Stimulated activated naive CD4-positive, alpha-beta T cell (primary cell): Measurements from ENCODE around the gene FN3KRP.
"Not testable (repeated sequence)": the region's sequence is repeated elsewhere in the genome, so short reads cannot be mapped to it uniquely, and the experiment has no call there.

Experiments
- DNase-seq, 6 experiments: peaks; one replicate each; lab custom pipeline; 2025; lab: John Stamatoyannopoulos, UW

FN3KRP gene

DNA sequence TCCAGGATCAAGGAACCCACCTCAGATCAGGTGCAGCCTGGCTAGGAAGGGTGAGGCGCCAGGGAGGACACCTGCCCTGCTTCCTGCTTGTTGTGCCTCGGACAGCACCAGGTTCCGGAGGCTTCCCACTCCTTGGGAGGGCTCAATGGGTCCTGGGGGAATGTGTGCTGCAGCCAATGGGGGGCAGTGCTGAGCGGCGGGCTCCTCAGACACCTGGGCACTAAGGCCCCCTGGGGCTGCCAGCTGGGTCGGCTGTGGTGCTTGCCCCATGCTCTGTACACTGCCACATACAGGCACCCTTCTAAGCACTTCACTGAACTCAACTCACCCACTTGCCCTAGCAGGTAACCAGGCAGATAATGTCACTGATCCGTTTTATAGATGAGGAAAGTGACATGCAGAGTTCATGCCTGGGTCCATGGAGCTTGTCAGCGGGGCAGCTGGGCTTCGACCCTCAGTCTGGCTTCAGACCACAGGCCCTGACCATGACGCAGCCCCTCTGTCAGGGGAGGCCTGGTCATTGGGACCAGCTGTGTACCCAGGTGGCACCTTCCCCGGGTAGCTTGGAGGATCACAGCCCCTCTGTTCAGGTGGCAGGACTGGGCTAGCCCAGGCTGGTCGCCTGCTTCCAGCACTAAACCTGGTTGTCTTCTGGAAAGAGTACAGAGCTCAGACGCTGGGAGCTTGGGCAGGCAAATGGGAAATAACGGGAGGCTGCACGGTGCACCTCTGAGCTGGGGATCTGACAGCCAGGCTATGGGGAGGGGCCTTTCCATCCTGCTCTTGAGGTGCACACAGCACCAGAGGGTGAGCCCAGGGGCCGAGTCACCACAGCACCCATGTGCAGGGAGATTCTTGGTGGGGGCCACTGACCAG is 27.1 kb downstream of the FN3KRP start:
- no peak for DNase-seq

DNA sequence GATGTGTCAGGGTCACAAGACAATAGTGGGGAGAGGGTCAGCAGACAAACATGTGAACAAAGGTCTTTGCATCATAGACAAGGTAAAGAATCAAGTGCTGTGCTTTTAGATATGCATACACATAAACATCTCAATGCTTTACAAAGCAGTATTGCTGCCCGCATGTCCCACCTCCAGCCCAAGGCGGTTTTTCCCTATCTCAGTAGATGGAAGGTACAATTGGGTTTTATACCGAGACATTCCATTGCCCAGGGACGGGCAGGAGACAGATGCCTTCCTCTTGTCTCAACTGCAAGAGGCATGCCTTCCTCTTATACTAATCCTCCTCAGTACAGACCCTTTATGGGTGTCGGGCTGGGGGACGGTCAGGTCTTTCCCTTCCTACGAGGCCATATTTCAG is 28.2 kb downstream of the FN3KRP start:
- DNase-seq: not testable (repeated sequence)

DNA sequence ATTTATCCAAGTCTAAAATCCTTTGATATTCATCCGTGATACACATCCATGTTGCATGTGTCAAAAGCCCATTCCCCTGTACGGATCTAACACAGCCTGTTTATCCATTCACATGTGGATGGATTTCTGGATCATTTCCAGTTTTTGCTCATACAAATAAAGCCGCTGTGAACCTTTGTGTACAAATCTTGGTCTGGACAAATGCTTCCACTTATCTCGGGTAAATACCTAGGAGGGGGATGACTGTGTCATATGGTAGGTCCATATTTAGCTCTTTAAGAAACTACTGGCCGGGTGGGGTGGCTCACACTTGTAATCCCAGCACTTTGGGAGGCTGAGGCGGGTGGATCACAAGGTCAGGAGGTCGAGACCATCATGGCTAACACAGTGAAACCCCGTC is 29.0 kb downstream of the FN3KRP start:
- DNase-seq: no peak

DNA sequence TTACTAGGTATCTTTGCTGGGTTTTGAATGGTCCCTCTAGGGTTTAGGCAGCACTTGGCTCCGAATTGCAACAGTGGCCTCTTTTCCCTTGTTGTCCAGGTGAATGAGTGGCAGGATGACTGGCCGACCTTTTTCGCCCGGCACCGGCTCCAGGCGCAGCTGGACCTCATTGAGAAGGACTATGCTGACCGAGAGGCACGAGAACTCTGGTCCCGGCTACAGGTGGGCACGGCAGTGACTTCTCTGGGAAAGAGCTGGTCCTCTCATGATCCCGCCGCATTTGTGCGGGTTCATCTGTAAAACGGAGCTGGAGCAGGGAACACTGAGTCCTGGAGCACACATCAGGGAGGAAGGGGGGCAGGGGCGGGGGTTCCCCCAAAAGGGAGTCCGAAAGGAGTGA is 32.2 kb downstream of the FN3KRP start:
- no peak for DNase-seq

DNA sequence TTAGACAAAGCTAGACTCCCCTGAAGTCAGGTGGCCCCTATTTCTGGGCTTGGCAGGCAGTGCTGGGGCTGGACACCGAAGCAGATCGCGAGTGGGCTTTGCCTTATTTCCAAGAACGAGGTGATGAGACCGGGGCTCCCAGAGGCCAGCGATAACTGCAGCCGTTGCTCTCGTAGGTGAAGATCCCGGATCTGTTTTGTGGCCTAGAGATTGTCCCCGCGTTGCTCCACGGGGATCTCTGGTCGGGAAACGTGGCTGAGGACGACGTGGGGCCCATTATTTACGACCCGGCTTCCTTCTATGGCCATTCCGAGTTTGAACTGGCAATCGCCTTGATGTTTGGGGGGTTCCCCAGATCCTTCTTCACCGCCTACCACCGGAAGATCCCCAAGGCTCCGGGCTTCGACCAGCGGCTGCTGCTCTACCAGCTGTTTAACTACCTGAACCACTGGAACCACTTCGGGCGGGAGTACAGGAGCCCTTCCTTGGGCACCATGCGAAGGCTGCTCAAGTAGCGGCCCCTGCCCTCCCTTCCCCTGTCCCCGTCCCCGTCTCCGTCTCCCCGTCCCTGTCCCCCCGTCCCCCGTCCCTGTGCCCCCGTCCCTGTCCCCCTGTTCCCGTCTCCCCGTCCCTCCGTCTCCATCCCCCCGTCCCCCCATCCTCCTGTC is 33.9 kb downstream of the FN3KRP start:
- DNase-seq: peak in 2 of 6 experiments; percentile 4 to 8

DNA sequence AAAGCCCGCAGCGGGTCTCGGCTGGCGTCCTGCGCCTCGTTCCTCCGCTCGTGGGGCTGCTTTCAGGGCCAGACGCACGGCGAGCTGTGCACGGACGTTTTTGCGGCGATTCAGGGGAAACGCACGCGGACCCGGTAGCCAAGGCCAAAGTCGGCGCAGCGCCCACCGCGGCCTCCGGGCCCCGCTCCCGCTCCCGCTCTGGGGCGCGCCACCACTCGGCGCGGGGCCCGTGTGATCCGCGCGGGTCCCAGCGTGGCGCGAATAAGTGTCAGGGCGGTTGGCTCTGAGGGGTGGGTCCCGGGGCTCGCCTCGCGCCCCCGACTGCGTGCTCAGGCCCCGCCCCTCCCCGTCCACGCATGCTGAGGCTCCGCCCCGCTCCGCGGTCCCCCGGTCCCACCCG is 34.7 kb downstream of the FN3KRP start:
- DNase-seq: no peak

DNA sequence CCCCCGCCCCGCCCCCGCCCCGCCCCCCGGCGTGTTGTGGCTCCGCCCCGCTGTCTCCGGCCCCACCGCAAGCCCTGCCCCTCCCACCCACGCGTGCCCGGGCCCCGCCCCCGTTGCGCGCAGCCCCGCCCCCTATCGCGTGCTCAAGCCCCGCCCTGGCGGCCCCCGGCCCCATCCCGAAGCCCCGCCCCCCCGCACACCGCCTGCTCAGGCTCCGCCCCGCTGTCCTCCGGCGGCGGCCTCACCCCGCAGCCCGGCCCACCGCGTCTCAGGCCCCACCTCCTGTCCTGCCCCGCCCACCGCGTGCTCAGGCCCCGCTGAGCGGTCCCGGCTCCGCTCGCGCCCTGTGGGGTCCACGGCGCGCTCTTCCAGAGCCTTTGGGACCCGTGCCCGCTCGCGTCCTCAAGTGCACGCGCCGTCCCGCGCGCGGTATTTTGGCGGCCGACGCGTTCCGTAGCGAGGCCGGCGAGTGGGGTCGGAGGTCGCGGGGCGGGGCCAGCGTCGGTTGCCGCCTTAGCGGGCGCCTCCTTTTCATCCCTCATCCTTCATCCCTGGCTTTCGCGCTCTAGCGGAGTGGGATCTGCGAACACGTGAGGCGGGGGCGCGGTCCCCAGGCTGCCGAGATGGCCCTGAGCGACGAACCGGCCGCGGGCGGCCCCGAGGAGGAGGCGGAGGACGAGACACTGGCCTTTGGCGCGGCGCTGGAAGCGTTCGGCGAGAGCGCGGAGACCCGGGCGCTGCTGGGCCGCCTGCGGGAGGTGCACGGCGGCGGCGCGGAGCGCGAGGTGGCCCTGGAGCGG is 35.3 kb downstream of the FN3KRP start, which contains the start of gene TBCD:
TBCD (plus strand) TSS at position 495 of the 800 bp plus-strand sequence; CDS start at position 624, 129 bp downstream.
- peak; percentile 83 to 95 (median 93) for DNase-seq

DNA sequence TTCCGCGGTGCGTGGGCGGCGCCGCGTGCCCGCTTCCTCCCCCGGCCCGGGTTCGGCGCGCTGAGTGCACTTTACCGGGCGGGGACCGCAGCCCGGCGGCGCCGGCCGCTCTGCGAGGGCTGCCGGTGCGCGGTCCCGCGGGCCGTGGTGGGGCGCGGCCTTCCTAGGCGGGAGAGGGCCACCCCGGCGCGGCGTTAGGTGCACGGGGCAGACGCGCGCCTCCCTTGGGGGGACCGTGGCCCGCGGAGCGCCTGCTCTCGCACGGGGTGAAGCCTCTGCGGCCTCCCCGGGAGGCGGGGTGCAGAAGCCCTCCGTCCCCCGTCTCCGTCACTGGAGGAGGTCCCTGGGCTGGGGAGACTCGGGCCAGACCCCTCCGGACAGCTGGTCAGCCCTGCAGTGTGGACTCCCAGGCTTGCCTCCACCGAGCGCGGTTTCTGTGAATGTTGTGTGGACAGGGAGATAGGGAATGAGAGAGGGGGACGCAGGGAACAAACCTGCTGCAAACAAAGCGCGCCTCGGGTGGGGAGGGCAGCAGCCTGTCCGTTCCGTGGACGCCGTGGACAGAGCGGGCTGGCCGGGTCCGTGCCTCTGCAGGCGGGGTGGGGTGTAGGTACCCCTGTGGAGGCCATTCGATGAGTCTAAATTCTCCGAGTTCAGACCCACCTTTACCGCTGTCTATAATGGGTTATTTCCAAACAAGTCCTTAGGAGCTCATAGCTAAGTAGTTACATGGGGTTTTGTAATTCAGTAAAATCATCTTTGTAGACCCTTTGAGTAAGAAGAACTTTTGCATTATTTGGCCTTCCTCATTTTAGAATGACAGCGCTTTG is 36.1 kb downstream of the FN3KRP start:
- DNase-seq: peak in 1 of 6 experiments; percentile 29

DNA sequence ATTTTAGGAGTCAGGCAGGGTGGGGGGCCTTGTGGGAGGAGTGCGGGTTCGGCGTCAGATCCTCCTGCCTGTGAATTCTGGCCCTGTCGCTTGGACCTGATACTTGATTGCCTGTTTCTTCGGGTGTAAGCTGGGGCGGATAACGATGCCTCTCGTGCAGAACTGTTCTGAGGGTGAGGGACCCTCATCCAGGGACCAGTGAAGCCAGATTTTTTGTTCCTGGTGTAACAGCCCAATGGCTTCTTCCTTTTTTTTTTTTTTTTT is 36.6 kb downstream of the FN3KRP start:
- DNase-seq: no peak

DNA sequence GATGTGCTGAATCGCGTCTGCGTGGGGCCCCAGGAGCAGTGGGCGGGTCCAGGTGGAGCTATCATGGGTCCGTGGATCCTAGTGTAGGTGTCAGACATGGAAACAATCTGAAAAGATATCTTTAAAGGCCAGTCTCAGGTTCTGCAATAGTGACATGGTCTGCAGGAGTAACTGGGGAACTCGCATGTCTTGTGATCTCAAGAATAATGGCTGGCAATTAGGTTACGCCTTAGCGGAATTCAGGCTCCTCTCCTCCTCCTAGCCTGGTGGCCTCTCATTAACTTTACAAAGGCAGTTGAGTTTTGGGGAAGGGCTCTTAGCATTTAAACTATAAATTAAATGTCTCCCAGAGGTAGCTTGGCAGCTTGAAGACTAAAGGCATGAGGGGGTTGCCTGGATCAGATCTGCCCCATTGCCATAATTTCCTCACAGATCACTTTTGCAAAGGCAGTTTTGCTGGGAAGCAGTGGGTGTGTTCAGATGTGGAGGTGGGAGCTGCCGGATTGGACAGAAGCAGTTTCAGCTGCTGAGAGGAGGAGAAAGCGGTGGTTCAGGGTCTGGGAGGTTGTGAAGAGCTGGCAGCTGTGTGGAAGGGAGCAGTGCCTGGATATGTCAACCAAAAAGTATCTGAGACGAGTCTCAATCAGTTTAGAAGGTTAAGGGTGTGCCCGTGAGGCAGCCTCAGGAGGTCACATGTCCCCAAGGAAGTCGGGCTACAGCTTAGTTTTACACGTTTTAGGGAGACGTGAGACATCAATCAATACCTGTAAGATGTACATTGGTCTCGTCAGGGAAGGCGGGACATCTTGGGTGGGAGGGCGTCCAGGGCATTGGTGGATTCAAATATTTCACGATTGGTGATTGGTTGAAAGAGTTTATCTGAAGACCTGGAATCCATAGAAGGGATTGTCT is 38.0 kb downstream of the FN3KRP start:
- no peak for DNase-seq

DNA sequence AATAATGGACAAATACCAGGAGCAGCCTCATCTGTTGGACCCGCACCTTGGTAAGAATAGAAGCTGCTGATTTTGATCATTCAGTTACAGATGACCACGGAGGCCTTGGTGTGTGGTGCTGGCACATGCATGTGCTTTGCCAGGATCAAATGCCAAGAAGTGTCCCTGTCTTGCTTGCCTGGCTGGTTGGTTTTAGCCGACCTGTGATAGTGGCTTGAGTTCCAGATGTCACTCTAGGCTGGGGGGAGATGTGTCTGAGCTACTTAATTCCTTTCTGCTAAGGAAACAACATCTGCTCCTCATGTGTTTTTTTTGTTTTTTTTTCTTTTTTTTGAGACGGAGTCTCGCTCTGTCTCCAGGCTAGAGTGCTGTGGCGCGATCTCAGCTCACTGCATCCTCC is 39.7 kb downstream of the FN3KRP start:
- no peak for DNase-seq

DNA sequence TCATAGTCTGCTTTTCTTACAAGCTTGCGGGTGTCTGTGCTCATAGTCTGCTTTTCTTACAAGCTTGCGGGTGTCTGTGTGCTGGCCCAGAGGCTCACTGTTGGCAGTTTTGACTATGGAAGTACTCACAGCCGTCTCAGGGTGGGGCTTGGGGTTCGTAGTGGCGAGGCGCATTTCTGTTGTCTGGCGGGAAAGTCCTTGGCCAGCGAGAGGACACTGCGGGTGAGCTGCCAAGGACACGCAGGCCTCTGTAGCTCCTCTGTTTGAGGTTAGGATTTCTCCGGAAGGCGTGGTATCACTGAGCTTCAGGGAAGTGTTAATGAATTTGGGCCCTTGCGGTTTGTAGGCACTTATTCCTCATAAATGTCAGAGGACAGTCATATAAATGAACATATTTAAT is 48.9 kb downstream of the FN3KRP start:
- no peak for DNase-seq

DNA sequence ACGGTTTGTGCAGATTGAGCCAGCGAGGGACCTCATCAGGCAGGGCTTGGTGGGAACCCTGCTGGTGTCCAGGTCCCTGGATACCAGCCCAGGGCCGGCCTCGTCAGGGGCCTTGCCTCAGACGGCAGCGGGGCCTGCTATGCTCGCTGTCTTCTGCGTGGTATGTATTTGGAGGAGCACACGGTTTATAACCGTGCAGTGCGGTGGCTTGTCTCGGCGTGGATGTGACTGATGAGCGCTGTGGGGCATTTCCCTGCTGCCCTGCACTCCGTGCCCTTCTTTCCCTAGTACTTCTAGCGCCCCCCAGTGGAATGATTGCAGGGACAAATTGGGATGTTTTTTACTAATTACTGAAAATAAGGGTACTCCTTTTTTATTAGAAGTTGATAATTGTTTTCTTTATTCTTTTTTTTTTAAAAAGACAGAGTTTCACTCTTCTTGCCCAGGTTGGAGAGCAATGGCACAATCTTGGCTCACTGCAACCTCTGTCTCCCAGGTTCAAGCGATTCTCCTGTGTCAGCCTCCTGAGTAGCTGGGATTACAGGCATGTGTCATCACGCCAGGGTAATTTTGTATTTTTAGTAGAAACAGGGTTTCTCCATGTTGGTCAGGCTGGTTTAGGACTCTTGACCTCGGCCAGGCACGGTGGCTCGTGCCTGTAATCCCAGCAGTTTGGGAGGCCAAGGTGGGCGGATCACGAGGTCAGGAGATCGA is 50.7 kb downstream of the FN3KRP start:
- DNase-seq: peak in 4 of 6 experiments; percentile 10 to 20 (median 18)

DNA sequence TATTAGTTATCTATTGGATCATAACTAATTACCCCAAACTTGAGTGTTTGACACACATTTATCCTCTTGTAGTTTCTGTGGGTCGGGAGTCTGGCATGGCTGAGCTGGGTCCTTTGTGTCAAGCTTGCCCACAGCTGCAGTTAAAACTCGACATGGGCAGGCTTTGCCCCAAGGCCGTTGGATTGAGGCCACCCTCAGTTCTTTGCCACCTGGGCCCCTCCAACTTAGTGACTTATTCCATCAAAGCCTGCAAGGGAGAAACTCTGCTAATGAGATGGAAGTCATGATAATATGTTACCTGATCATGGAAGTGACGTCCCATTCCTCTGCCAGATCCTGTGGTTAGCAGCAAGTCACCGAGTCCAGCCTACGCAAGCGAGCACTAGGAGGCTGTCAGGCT is 52.5 kb downstream of the FN3KRP start:
- DNase-seq: no peak

DNA sequence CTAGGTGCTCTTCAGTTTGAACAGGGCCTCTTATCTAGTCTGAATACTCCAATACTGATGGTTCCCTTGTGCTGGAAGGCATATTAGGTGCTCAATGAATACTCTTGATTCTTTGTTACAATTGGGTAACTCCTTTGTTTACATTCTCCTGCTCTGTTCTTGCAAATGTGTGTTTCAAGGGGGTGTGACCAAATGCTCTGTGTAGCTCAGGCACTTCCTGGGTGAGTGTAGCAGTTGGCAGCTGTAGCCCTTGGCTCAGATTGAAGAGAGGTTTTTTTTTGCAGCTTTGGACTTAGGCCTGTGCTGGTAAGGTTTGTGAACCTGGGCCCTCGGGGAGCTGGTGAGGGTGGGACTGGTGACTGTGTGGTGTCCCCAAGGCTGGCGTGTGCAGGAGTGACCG is 55.5 kb downstream of the FN3KRP start:
- DNase-seq: no peak

DNA sequence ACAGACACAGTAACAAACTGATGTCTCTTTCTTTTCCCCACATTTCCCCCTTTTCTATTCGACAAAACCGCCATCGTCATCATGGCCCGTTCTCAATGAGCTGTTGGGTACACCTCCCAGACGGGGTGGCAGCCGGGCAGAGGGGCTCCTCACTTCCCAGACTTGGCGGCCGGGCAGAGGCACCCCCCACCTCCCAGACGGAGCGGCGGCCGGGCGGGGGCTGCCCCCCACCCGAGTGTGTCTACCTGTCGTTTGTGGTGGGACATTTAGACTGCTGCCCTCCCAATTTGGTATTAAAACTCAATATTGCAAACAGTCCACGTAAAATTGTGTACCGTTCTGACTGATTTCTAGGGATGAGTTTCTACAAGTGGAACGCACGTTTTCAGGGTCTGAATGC is 58.0 kb downstream of the FN3KRP start:
- DNase-seq: not testable (repeated sequence)

DNA sequence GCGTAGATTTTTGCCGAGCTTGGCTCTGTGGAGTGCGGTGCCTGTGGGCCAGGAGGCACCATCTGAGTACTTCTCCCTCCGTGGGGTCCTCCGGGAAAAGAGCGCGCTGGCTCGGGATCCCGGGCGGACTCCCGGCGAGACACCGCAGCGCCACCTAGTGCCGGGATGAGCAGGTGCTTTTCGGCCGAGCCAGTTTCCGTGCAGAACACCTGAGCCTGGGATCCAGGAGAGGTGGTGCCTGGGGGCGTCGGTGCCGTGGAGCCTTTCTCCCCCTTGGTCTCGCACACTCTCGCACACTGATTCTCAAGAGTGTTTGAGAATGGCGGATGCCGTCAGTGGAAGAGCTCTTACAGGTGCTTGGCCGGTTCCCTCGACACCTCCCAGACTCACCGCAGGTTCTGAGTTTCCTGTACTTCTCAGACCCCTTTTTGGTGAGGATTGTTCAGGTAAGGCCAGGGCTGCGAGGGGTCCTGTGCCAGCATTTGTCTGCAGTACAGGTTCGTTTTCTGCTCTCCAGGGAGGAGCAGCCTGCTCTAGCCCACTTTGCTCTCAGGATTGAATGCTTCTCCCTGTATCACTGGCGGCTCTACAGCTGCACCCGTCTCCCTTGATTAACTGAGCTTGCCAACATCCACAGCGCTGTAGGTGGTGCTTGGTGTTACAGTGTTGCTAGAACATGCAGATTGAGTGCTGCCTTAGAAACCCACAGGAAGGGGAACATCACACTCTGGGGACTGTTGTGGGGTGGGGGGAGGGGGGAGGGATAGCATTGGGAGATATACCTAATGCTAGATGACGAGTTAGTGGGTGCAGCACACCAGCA is 58.7 kb downstream of the FN3KRP start:
- peak in 5 of 6 experiments; percentile 4 to 23 (median 15) for DNase-seq

DNA sequence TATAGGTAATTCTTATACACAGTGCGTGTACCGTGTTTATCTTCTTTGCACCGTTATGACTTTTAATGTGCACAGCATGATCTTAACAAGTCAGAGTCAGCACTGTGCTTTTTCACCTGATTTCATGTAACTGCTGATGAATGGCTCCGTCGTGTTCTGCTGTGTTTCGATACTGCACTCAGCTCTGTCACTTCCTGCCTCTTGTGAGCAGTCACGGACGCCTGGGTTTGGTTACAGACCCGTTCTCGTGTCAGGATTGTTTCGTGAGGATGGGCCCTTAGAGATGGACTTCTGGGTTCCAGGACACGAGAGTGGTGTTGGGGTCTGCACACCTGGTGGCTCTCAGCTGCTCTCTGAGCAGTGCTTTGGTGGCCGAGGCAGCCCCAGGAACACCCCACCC is 59.9 kb downstream of the FN3KRP start:
- DNase-seq: no peak
